H9 (cell line): Measurements from ENCODE around the gene TMEM266. TPM values are rescaled to one million over a fixed set of nuclear protein-coding genes. Genes with fewer than 3 reads are reported as not detected.

Experiments used
- DNase-seq: peaks from one replicate; pipeline ENCODE4 v3.0.0-alpha.2; 2017
- H2AFZ ChIP-seq: one replicate; pipeline ENCODE4 v1.6.1; 2013; ENCODE audit warnings: mild to moderate bottlenecking, low read length, control low read depth, moderate library complexity
- H2AK5ac ChIP-seq: 2 replicates; pipeline ENCODE4 v1.6.1; 2013; ENCODE audit warnings: low read length, control low read depth, mixed read lengths; ENCODE audit not compliant: insufficient read length
- H2BK120ac ChIP-seq: one replicate; pipeline ENCODE4 v1.6.1; 2013; ENCODE audit warnings: low read depth, mild to moderate bottlenecking, low read length, control low read depth, inconsistent platforms; ENCODE audit not compliant: poor library complexity, severe bottlenecking
- H2BK12ac ChIP-seq: 2 replicates; pipeline ENCODE4 v1.6.1; 2013; ENCODE audit warnings: low read length, control low read depth, mixed read lengths, low read depth; ENCODE audit not compliant: insufficient read length
- H2BK15ac ChIP-seq: 2 replicates; pipeline ENCODE4 v1.6.1; 2013; ENCODE audit warnings: low read depth, low read length, control low read depth
- H2BK20ac ChIP-seq: one replicate; pipeline ENCODE4 v1.6.1; 2013; ENCODE audit warnings: low read depth, mild to moderate bottlenecking, low read length, control low read depth, inconsistent platforms; ENCODE audit not compliant: poor library complexity, severe bottlenecking
- H2BK5ac ChIP-seq: 2 replicates; pipeline ENCODE4 v1.6.1; 2013; ENCODE audit warnings: low read length, control low read depth, mixed read lengths; ENCODE audit not compliant: insufficient read length
- H3K14ac ChIP-seq: 2 replicates; pipeline ENCODE4 v1.6.1; 2013; ENCODE audit warnings: low read length, control low read depth; ENCODE audit not compliant: insufficient read depth
- H3K18ac ChIP-seq: 2 replicates; pipeline ENCODE4 v1.6.1; 2013; ENCODE audit warnings: low read depth, mild to moderate bottlenecking, mixed read lengths, low read length, control low read depth; ENCODE audit not compliant: insufficient read length
- H3K23ac ChIP-seq: 2 replicates; pipeline ENCODE4 v1.6.1; 2013; ENCODE audit warnings: low read length, control low read depth, mixed read lengths, low read depth; ENCODE audit not compliant: insufficient read length
- H3K23me2 ChIP-seq: 2 replicates; pipeline ENCODE4 v1.6.1; 2013; ENCODE audit warnings: low read depth, mild to moderate bottlenecking, mixed read lengths, low read length, control low read depth; ENCODE audit not compliant: insufficient read length, poor library complexity, severe bottlenecking
- H3K27ac ChIP-seq: 2 replicates; pipeline ENCODE4 v1.5.1; 2013; ENCODE audit warnings: low read length, control low read depth, mixed read lengths, low read depth; ENCODE audit not compliant: insufficient read length
- H3K27me3 ChIP-seq: 2 replicates; pipeline ENCODE4 v1.6.1; 2013; ENCODE audit warnings: low read length, control low read depth, inconsistent platforms; ENCODE audit not compliant: insufficient read depth
- H3K4ac ChIP-seq: 2 replicates; pipeline ENCODE4 v1.6.1; 2013; ENCODE audit warnings: low read depth, mild to moderate bottlenecking, control low read depth, inconsistent platforms, low read length, moderate library complexity
- H3K4me1 ChIP-seq: 2 replicates; pipeline ENCODE4 v1.6.1; 2013; ENCODE audit warnings: low read length, control low read depth, inconsistent platforms; ENCODE audit not compliant: insufficient read depth
- H3K4me2 ChIP-seq: 2 replicates; pipeline ENCODE4 v1.6.1; 2013; ENCODE audit warnings: low read length, control low read depth, mixed read lengths; ENCODE audit not compliant: insufficient read length, insufficient read depth
- H3K56ac ChIP-seq: 2 replicates; pipeline ENCODE4 v1.6.1; 2013; ENCODE audit warnings: low read depth, mild to moderate bottlenecking, mixed read lengths, low read length, control low read depth; ENCODE audit not compliant: insufficient read length
- H3K79me1 ChIP-seq: 2 replicates; pipeline ENCODE4 v1.6.1; 2013; ENCODE audit warnings: low read depth, mild to moderate bottlenecking, moderate library complexity, low read length, control low read depth, inconsistent platforms; ENCODE audit not compliant: insufficient read depth, poor library complexity, severe bottlenecking
- H3K79me2 ChIP-seq: 2 replicates; pipeline ENCODE4 v1.6.1; 2013; ENCODE audit warnings: low read length, control low read depth, inconsistent platforms; ENCODE audit not compliant: insufficient read depth
- H3K9ac ChIP-seq: 2 replicates; pipeline ENCODE4 v1.6.1; 2013; ENCODE audit warnings: low read length, control low read depth, mixed read lengths; ENCODE audit not compliant: insufficient read length; ENCODE audit errors: extremely low read depth
- H3K9me3 ChIP-seq: one replicate; pipeline ENCODE4 v1.6.1; 2013; ENCODE audit warnings: low read depth, low read length, inconsistent platforms; ENCODE audit not compliant: control insufficient read depth
- H3T11ph ChIP-seq: one replicate; pipeline ENCODE4 v1.6.1; 2013; ENCODE audit warnings: mild to moderate bottlenecking, low read length, control low read depth, inconsistent platforms
- H4K20me1 ChIP-seq: one replicate; pipeline ENCODE4 v1.6.1; 2013; ENCODE audit not compliant: control insufficient read depth, insufficient read length, insufficient read depth
- H4K5ac ChIP-seq: 2 replicates; pipeline ENCODE4 v1.6.1; 2013; ENCODE audit warnings: low read depth, mild to moderate bottlenecking, mixed read lengths, low read length, control low read depth; ENCODE audit not compliant: insufficient read length
- H4K8ac ChIP-seq: replicated peaks from 2 replicates; pipeline ENCODE4 v1.6.1; 2013; ENCODE audit warnings: low read length, control low read depth, mixed read lengths, low read depth; ENCODE audit not compliant: insufficient read length
- H4K91ac ChIP-seq: 2 replicates; pipeline ENCODE4 v1.6.1; 2013; ENCODE audit warnings: low read depth, mild to moderate bottlenecking, moderate library complexity, mixed read lengths, low read length, control low read depth; ENCODE audit not compliant: insufficient read length
- H3K27ac Mint-ChIP-seq, 3 experiments: 2 replicates in 2 of 3; 3 replicates in 1 of 3; pipeline ENCODE4 v1.8.0; 2020 to 2021; ENCODE audit warnings: mixed read lengths in 3 of 3, mild to moderate bottlenecking in 1 of 3, moderate library complexity in 1 of 3
- H3K27me3 Mint-ChIP-seq: 2 replicates; pipeline ENCODE4 v1.8.0; 2021; ENCODE audit warnings: low read depth, mild to moderate bottlenecking, moderate library complexity, mixed read lengths
- H3K36me3 Mint-ChIP-seq, 3 experiments: 2 replicates in 2 of 3; 3 replicates in 1 of 3; pipeline ENCODE4 v1.8.0; 2020 to 2021; ENCODE audit warnings: low read depth in 3 of 3, mixed read lengths in 3 of 3; ENCODE audit not compliant: insufficient read depth in 1 of 3
- H3K4me1 Mint-ChIP-seq, 2 experiments: 2 replicates each; pipeline ENCODE4 v1.8.0; 2020; ENCODE audit warnings: mixed read lengths in 2 of 2
- H3K4me3 Mint-ChIP-seq, 2 experiments: 2 replicates in 1 of 2; 3 replicates in 1 of 2; pipeline ENCODE4 v1.8.0; 2020 to 2021; ENCODE audit warnings: mild to moderate bottlenecking in 2 of 2, mixed read lengths in 2 of 2, moderate library complexity in 1 of 2
- H3K9me3 Mint-ChIP-seq, 2 experiments: 2 replicates in 1 of 2; 3 replicates in 1 of 2; pipeline ENCODE4 v1.8.0; 2020; ENCODE audit warnings: mild to moderate bottlenecking in 2 of 2, mixed read lengths in 2 of 2, moderate library complexity in 1 of 2
- WGBS: extraction: QIAGEN DNeasy Blood & Tissue Kit; methylation state at CpG from one replicate; pipeline ENCODE4 v1.1.7; 2013; ENCODE audit warnings: missing lambda C conversion rate, low lambda C conversion rate, mixed read lengths; ENCODE audit not compliant: insufficient read length; ENCODE audit errors: extremely low coverage; 5-methylcytosine and 5-hydroxymethylcytosine counted together
- total RNA-seq: library from RNA; stranded (reverse); gene quantifications from 2 replicates; pipeline ENCODE4 v1.2.1, GENCODE V29; 2021
- TF ChIP-seq, protein P1 (sequence below): fragments of 200-600 bp; sonication (generic); conservative IDR thresholded peaks from 3 replicates; pipeline ENCODE4 v1.8.0; 2021; ENCODE audit warnings: antibody characterized with exemption, mild to moderate bottlenecking

Gene TMEM266
- total RNA-seq, 1 experiment from 2014 or later, result 0.81 TPM

DNA sequence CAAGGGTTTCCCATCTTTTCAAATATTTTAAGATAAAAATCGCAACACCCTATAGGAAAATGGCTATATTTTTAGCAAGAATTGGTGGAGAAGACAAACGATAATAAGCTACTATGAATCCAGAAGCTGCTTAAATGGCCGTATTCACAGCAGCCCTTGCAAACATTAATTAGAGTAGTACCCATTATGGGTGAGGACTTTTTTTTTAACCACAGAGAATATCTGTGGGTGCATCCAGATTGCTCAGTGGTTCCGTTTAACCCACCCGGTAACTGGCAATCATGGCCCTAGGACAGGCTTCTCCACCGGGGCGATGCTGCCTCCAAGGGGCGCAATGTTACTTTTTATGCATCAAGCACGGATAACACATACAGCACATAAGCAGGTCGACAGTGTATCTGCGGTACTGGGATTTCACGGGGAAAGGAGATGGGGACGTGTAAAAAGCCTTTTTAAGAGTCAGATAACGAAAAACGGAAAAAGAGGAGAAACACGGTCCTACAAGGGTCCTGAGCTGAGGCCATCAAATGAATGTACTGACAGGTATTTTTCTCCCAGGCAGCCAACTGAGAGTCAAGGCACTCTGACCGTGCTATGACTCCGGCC lies 968 bp upstream of the TMEM266 start:
- Histone ChIP-seq H3K9me3 (no peaks in the 10 kb centered on the region), H3K9ac (no peak overlapping the region), H2AK5ac (no peak overlapping the region), H2BK5ac (no peak overlapping the region), H3K79me1 (no peaks in the 10 kb centered on the region), H3K4ac (no peak overlapping the region), H3K14ac (no peak overlapping the region), H3K18ac (no peak overlapping the region), H4K8ac (no peak overlapping the region), H2BK15ac (no peak overlapping the region), H2BK120ac (no peak overlapping the region), H2AFZ (no peak overlapping the region), H2BK20ac (no peak overlapping the region), H4K20me1 (no peaks in the 10 kb centered on the region), H2BK12ac (no peak overlapping the region), H3K4me1 (peaks cover 3% of the 10 kb centered on the region; the same call in 1 of the 2 replicates), H3K56ac (no peak overlapping the region), H3K4me2 (peak overlapping the region; percentile 65), H3T11ph (no peak overlapping the region), H3K23me2 (peaks cover 8% of the 10 kb centered on the region), H3K23ac (no peak overlapping the region), H4K91ac (no peak overlapping the region), H3K27me3 (no peaks in the 10 kb centered on the region), H4K5ac (no peak overlapping the region), H3K79me2 (no peaks in the 10 kb centered on the region), H3K27ac (no peak overlapping the region)
- Mint-ChIP-seq H3K27ac (no peak overlapping the region), H3K4me3 (peak overlapping the region; percentile 79 to 85), H3K9me3 (no peaks in the 10 kb centered on the region; a peak in 1 of 5 replicates), H3K27me3 (peaks cover 47% of the 10 kb centered on the region), H3K36me3 (no peaks in the 10 kb centered on the region), H3K4me1 (peaks cover 24 to 26% of the 10 kb centered on the region in 2 experiments)
- no CpG with 5 or more reads among the region's 18 CpGs for WGBS
- DNase-seq, result peak; percentile 52
- TF ChIP-seq, protein P1, sequence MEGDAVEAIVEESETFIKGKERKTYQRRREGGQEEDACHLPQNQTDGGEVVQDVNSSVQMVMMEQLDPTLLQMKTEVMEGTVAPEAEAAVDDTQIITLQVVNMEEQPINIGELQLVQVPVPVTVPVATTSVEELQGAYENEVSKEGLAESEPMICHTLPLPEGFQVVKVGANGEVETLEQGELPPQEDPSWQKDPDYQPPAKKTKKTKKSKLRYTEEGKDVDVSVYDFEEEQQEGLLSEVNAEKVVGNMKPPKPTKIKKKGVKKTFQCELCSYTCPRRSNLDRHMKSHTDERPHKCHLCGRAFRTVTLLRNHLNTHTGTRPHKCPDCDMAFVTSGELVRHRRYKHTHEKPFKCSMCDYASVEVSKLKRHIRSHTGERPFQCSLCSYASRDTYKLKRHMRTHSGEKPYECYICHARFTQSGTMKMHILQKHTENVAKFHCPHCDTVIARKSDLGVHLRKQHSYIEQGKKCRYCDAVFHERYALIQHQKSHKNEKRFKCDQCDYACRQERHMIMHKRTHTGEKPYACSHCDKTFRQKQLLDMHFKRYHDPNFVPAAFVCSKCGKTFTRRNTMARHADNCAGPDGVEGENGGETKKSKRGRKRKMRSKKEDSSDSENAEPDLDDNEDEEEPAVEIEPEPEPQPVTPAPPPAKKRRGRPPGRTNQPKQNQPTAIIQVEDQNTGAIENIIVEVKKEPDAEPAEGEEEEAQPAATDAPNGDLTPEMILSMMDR, result no peak
